Ovary (tissue), 3 donors: ENCODE measurements around the gene RPTOR.

Experiments used
- POLR2A ChIP-seq: fragments of 450-650 bp; IDR thresholded peaks from one replicate; pipeline ENCODE4 v1.6.1; 2017; ENCODE audit warnings: antibody characterized with exemption, mild to moderate bottlenecking, moderate library complexity
- TF ChIP-seq, protein P1 (sequence below), 3 donors: fragments of 450-650 bp in 2 of 3; fragments of 200-600 bp in 1 of 3; IDR thresholded peaks; one replicate each; pipeline versions ENCODE4 v1.5.1 to v1.8.0; 2016 to 2022; ENCODE audit warnings: antibody characterized with exemption in 3 of 3, mild to moderate bottlenecking in 1 of 3
- donor health status: DM: no; HTN: no; CAD: no.

DNA sequence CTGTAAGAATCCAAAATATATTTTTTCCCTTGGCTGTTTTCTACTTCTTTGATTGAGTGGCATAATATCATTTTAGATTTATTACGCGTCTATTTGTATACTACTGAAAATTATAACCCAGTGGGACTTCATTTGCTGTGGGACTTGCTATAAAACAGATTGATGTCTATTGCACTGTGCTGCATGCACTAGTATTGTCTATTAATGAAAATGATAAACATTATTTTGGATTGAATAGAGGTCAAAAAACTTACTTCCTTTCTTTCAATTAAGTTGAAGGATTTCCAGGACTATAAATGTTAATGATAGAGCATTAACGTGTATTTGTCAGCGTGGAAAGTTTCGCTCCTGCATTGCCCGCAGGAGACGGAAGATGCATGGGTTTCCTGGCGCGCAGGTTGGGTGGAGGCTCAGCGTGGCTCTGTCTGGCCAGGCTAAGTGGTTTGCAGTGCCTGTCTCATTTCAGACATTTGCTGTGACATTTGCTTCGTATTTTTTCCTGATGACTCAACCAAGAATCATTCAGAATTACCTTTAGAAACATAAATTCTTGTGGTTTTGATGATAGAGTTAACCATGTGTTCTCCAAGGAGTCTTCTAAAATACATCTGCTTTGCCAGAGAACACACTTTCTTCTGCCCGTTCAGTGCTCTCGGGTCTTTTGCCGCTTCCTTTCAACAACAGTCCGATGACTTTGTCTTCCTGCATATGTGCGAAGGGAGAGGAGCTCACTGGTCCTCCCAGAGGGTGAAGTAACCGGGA, 216.7 kb downstream of the RPTOR start:
- TF ChIP-seq, protein P1, sequence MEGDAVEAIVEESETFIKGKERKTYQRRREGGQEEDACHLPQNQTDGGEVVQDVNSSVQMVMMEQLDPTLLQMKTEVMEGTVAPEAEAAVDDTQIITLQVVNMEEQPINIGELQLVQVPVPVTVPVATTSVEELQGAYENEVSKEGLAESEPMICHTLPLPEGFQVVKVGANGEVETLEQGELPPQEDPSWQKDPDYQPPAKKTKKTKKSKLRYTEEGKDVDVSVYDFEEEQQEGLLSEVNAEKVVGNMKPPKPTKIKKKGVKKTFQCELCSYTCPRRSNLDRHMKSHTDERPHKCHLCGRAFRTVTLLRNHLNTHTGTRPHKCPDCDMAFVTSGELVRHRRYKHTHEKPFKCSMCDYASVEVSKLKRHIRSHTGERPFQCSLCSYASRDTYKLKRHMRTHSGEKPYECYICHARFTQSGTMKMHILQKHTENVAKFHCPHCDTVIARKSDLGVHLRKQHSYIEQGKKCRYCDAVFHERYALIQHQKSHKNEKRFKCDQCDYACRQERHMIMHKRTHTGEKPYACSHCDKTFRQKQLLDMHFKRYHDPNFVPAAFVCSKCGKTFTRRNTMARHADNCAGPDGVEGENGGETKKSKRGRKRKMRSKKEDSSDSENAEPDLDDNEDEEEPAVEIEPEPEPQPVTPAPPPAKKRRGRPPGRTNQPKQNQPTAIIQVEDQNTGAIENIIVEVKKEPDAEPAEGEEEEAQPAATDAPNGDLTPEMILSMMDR (IDR thresholded peaks at IDR 0.05): no peak
- no peak for TF ChIP-seq POLR2A
